HL-60 (cell line): ENCODE results near the gene CCDC154.
A peak's percentile ranks its signal among the peaks of the same experiment; 100 is the strongest.

Experiments used
- DNase-seq, 2 experiments: peaks; one replicate each; pipeline ENCODE4 v3.0.0-alpha.2; 2010 to 2020; ENCODE audit warnings: low read depth in 1 of 2, low spot score in 1 of 2
- H3K27ac ChIP-seq: fragments of 250-450 bp; sonication (Bioruptor Pico); replicated peaks from 2 replicates; pipeline ENCODE4 v1.5.1; 2020; ENCODE audit warnings: mild to moderate bottlenecking, moderate library complexity
- H3K27me3 ChIP-seq: fragments of 250-450 bp; sonication (Bioruptor Pico); 2 replicates; pipeline ENCODE4 v1.5.1; 2021; ENCODE audit warnings: mild to moderate bottlenecking, moderate library complexity; ENCODE audit not compliant: insufficient read depth, poor library complexity, severe bottlenecking
- H3K4me3 ChIP-seq: replicated peaks from 2 replicates; pipeline ENCODE4 v1.5.1; 2011; ENCODE audit warnings: mild to moderate bottlenecking, control low read depth, low read length; ENCODE audit not compliant: insufficient read depth
- CTCF ChIP-seq: IDR thresholded peaks from one replicate; pipeline ENCODE4 v1.5.1; 2011; ENCODE audit warnings: low read length, control low read depth, inconsistent platforms; ENCODE audit not compliant: insufficient read depth
- GABPA ChIP-seq: IDR thresholded peaks from 2 replicates; pipeline ENCODE4 v1.6.1; 2012; ENCODE audit warnings: low read depth
- POLR2AphosphoS5 ChIP-seq: IDR thresholded peaks from 2 replicates; pipeline ENCODE4 v1.6.1; 2012; ENCODE audit warnings: low read depth
- REST ChIP-seq: IDR thresholded peaks from 2 replicates; pipeline ENCODE4 v1.6.1; 2012; ENCODE audit warnings: low read depth; ENCODE audit not compliant: insufficient replicate concordance
- SPI1 ChIP-seq: IDR thresholded peaks from 2 replicates; pipeline ENCODE4 v1.6.1; 2012; ENCODE audit warnings: low read depth, mild to moderate bottlenecking, borderline replicate concordance

Gene CCDC154

GRCh38 chr16:1413684-1414531 is 30.4 kb downstream of the CCDC154 start:
- no peak for TF ChIP-seq CTCF
- peak; percentile 69 for TF ChIP-seq SPI1
- no peak for TF ChIP-seq POLR2AphosphoS5
- TF ChIP-seq REST = no peak
- TF ChIP-seq GABPA = no peak
- Histone ChIP-seq H3K27ac (peak overlapping the region; percentile 72), H3K27me3 (no peaks in the 10 kb centered on the region), H3K4me3 (peak overlapping the region; percentile 89)
- peak; percentile 74 to 78 for DNase-seq

GRCh38 chr16:1412847-1413246 is 31.5 kb downstream of the CCDC154 start:
- no peak for TF ChIP-seq SPI1
- no peak for TF ChIP-seq POLR2AphosphoS5
- TF ChIP-seq REST = no peak
- no peak for TF ChIP-seq GABPA
- no peak for TF ChIP-seq CTCF
- H3K4me3 ChIP-seq = no peak overlapping the region
- DNase-seq = no peak
- H3K27ac ChIP-seq = no peak overlapping the region
- no peaks in the 10 kb centered on the region for H3K27me3 ChIP-seq

GRCh38 chr16:1408171-1408837 is 36.1 kb downstream of the CCDC154 start:
- TF ChIP-seq GABPA (no peak), POLR2AphosphoS5 (no peak), SPI1 (no peak), CTCF (no peak), REST (no peak)
- Histone ChIP-seq H3K27ac (no peak overlapping the region), H3K4me3 (peak overlapping the region; percentile 53), H3K27me3 (no peaks in the 10 kb centered on the region)
- DNase-seq = peak; percentile 62 to 89
